GM19240 (cell line): ENCODE data around the gene FZD1.

ENCODE experiments used
- DNase-seq: peaks from one replicate; pipeline ENCODE4 v3.0.0; 2011; ENCODE audit warnings: low spot score; ENCODE audit not compliant: insufficient read length

Gene FZD1

DNA sequence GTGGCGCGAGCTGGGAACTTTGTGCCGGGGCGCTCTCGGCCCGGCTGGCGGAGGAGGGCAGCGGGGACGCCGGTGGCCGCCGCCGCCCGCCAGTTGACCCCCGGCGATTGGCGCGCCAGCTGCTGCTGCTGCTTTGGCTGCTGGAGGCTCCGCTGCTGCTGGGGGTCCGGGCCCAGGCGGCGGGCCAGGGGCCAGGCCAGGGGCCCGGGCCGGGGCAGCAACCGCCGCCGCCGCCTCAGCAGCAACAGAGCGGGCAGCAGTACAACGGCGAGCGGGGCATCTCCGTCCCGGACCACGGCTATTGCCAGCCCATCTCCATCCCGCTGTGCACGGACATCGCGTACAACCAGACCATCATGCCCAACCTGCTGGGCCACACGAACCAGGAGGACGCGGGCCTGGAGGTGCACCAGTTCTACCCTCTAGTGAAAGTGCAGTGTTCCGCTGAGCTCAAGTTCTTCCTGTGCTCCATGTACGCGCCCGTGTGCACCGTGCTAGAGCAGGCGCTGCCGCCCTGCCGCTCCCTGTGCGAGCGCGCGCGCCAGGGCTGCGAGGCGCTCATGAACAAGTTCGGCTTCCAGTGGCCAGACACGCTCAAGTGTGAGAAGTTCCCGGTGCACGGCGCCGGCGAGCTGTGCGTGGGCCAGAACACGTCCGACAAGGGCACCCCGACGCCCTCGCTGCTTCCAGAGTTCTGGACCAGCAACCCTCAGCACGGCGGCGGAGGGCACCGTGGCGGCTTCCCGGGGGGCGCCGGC is 870 bp downstream of the FZD1 start:
- no peak for DNase-seq

DNA sequence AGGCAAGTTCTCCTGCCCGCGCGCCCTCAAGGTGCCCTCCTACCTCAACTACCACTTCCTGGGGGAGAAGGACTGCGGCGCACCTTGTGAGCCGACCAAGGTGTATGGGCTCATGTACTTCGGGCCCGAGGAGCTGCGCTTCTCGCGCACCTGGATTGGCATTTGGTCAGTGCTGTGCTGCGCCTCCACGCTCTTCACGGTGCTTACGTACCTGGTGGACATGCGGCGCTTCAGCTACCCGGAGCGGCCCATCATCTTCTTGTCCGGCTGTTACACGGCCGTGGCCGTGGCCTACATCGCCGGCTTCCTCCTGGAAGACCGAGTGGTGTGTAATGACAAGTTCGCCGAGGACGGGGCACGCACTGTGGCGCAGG is 1.4 kb downstream of the FZD1 start:
- DNase-seq: no peak

DNA sequence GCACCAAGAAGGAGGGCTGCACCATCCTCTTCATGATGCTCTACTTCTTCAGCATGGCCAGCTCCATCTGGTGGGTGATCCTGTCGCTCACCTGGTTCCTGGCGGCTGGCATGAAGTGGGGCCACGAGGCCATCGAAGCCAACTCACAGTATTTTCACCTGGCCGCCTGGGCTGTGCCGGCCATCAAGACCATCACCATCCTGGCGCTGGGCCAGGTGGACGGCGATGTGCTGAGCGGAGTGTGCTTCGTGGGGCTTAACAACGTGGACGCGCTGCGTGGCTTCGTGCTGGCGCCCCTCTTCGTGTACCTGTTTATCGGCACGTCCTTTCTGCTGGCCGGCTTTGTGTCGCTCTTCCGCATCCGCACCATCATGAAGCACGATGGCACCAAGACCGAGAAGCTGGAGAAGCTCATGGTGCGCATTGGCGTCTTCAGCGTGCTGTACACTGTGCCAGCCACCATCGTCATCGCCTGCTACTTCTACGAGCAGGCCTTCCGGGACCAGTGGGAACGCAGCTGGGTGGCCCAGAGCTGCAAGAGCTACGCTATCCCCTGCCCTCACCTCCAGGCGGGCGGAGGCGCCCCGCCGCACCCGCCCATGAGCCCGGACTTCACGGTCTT is 1.9 kb downstream of the FZD1 start:
- no peak for DNase-seq

DNA sequence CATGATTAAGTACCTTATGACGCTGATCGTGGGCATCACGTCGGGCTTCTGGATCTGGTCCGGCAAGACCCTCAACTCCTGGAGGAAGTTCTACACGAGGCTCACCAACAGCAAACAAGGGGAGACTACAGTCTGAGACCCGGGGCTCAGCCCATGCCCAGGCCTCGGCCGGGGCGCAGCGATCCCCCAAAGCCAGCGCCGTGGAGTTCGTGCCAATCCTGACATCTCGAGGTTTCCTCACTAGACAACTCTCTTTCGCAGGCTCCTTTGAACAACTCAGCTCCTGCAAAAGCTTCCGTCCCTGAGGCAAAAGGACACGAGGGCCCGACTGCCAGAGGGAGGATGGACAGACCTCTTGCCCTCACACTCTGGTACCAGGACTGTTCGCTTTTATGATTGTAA is 2.5 kb downstream of the FZD1 start:
- no peak for DNase-seq

DNA sequence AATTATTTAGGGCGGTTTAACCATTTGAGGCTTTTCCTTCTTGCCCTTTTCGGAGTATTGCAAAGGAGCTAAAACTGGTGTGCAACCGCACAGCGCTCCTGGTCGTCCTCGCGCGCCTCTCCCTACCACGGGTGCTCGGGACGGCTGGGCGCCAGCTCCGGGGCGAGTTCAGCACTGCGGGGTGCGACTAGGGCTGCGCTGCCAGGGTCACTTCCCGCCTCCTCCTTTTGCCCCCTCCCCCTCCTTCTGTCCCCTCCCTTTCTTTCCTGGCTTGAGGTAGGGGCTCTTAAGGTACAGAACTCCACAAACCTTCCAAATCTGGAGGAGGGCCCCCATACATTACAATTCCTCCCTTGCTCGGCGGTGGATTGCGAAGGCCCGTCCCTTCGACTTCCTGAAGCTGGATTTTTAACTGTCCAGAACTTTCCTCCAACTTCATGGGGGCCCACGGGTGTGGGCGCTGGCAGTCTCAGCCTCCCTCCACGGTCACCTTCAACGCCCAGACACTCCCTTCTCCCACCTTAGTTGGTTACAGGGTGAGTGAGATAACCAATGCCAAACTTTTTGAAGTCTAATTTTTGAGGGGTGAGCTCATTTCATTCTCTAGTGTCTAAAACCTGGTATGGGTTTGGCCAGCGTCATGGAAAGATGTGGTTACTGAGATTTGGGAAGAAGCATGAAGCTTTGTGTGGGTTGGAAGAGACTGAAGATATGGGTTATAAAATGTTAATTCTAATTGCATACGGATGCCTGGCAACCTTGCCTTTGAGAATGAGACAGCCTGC is 3.1 kb downstream of the FZD1 start:
- DNase-seq: no peak

DNA sequence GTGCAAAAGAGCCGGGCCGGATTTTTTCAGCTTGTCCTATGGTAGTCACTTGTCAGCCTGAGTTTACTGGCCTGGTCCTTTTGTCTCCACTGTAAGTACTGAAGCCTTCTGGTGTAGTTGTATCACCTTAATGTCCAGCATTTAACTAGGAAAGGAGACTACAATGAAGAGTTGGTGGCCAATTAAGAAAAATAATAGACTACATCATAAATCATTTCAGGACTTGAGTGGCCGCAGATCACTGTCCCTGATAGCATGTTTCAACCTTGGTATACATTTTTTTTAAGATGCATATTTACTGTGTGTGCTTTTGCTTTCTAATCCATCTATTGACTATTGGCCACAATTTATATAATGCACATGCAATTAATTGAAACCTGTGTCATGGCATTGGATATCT is 6.1 kb downstream of the FZD1 start:
- DNase-seq: no peak

DNA sequence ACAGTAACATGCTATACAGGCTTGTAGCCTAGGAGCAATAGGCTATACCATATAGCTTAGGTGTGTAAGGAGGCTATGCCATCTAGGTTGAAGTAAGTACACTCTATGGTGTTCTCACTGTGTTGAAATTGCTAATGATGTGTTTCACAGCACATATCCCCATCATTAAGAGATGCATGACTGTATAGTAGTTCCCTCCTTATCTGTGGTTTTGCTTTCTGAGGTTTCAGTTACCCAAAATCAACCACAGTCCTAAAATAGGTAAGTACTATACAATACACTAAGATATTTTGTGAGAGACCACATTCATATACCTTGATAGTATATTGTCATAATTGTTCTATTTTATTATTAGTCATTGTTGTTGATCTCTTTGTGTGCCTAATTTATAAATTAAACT is 12.7 kb downstream of the FZD1 start:
- DNase-seq: no peak

DNA sequence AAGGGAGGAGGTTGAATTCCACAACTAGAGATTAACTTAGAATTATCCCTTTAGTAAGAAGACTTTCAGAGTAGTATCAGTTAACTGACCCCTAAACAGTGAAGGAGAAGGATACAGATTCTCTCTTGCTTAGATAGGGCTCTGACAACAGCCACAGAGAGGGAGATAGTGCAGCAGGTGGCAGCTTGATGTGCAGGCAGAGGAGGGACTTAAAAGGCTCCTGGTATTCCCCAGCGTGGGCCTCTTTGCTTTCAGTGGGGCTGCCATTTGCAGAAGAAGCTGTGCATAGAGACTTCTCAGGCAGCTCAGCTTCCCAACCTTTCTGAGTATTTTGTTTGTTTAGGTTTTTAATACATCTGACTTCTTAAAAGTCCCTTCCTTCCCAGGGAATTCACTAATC is 16.0 kb downstream of the FZD1 start:
- DNase-seq: no peak

DNA sequence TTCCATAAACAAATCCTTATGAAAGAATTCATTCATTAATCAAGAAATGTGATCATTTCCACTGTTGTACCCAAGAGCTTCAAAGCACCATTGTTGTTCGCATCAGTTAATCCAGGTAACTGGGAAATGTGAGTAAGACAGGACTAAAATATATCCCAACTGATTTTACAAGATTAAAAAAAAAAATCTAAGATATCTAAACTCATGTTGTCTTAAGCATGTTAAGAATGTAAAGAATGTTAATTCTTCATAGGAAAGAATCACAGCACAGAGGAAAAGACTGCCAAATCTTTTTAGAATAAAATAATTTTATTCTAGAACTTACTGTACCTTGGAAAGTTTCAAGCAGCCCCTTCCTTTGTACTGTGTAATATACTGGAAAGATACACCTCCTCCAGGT is 16.4 kb downstream of the FZD1 start:
- DNase-seq: no peak

DNA sequence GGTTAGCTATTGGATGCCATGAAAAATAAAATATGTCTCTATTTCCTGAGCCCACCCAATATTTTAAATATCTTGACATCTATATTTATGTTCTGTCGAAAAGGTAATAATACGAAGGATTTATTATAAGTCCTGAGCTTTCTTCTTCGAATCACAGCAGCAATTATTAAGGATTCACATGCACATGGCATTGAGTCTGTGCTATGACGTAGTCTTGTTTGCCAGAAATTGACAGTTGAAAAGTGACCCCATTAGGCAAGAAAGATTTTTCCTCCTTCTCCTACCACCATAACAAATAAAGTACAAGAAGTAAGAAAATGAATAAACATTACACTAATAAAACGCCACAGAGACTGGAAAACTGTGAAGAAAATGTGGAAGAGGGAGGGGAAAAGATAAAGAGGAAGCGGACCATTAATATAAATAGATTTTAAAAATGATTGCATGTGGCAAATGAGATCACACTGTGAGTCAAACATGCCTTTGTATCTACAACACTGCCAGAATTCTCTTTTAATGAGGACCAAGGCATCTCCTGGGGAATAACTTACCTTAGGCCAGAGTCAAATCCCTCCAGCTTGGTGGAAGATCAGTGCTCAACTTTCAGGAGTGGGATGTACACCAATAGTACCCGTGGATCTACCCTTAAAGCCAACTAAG is 21.6 kb downstream of the FZD1 start:
- no peak for DNase-seq

DNA sequence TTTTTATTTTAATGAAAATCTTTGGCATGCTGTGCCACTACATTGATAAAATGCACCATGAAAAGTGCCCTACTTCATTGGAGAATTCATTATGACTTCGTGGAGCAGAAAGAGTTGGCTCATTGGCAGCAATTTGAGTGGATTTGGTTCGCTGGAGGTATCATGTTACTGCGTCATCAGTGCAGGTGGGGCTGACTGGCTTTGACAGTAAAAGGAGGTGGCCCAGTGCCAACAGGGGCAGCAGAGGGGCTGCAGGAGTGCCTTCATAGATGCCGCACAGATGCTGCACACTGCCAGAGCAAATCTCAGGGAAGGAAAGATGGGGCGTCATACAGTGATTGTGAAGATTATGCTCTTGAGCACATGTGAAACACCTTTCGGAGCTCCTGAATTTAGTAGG is 22.2 kb downstream of the FZD1 start:
- no peak for DNase-seq

DNA sequence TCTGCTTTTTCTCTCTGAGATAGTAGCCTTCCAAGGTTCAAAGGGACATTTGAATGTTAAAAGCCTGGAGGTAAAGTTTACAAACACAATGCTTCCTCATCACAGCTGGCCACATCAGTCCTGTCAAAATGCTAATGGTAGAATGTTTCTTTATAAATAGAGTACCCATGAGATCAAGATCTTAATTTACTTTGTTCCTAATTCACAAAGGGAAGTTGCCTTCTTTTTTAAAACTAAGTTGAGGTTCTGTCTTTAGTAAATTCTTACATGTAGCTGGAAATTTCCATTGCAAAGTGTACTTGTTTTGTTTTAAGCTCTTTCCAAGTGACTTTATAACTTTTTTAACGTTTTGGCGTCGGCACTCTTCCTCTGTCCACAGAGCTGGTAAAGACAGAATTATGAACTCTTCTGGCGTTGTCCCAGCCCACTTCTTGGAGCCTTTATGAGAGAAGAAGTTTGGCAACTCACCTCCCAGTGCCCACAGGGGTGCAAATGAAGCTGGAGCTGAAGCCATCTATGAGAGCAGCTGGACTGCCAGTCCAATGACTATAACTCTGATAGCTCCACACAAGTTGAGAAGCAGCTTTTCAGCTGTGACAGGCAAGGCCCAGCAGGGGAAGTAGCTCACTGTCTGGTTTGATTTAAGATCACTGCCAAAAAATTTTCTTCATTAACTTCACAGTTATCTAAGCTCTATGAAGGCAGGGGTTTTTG is 23.3 kb downstream of the FZD1 start:
- DNase-seq: no peak

DNA sequence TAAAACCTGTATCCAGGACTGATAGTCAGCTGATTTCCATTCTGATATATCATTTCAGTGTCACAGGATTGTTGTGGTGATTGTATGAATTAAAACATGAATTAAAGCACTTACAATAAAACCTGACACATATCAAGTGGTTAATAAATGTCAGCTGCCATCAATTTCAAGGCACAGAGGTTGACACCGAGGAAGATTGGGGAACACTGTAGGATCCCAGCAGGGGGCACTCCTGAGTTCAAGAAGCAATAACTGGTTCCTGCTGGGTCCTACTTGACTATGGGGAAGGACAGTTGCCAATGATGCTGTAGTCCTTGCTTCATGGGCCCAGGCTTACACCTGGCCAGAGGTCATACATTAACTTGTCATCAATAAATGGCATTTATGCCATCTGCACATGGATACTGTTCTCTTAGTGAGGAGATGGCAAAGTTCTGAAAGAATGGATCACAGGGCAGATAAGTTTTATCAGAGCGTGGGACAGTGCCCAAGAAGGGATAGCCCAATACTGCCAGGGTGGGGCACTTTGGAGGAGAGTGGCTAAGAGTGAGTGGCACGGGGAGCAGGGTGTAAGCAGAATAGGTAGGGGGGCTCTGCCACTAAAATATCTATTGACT is 24.1 kb downstream of the FZD1 start:
- no peak for DNase-seq

DNA sequence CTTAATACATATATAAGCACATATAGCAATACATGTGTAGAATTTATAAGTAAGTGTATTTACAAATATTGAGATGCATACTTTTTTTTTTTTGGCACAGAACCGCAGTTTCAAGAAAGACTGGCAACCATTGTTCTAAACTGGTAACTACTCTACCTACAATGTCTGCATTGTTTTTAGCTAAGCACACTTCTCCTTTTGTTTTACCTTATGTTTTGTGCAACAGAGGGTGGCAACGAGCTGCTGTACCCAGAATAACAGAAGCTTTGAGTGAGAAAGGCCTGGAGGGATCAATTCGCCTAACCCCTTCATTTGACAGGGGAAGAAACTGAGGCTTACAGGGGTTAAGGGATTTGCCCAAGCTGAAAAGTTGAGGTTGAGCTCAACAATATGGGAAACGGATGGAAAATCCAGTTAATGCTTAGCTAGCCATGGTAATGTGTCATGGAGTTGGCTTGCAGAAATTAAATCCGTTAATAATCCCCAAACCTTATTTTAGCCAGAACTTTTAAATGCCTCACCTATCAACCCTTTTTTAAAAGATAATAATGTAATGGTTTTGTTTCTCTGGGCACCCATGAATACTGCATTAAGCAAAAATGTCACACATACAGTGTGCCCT is 25.5 kb downstream of the FZD1 start:
- DNase-seq: no peak

DNA sequence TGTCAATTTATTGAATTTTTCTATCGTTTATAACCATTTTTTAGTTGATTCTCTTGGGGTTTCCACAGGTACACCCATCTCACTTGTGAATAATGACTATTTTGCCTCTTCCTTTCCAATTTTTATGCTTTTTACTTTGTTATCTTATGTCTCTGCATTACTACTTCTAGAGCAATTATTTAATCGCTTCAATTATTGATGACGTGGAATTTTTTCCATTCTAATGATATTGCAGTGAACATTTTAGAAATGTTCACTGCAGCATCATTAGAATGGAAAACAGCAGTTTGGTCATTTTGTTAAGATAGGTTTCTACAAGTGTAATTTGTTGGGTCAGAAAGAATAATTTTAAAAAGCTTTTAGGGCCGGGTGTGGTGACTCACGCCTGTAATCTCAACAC is 27.1 kb downstream of the FZD1 start:
- DNase-seq: no peak

DNA sequence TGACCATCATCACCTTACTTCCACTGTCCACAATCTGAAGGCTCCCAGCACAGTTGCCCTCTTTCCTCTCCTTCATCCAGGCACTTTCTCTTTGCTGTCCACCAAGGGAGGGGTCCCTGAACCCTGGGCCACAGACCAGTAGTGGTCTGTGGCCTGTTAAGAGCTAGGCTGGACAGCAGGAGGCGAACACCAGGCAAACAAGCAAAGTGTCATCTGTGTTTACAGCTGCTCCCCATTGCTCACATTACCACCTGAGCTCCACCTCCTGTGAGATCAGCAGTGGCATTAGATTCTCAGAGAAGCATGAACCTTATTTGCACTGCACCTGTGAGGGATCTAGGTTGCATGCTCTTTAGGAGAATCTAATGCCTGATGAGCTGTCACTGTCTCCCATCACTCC is 27.7 kb downstream of the FZD1 start:
- no peak for DNase-seq

DNA sequence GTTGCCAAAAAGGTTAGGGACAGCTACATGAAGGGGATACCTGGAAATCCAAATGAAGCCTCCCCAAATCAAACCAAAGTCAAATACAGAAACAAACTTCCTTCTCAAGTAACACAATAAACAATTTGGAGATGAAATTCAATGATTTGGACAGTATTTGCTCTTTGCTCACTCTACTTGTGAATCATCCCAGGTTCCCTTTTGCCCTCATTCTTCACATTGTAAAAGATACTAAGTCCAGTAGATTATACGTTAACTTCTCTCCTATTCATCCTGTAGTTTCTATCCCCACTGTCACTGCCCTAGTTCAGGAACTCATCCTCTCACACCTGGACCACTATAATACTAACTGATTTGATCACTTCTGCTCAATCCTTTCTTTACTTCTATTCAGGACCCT is 28.3 kb downstream of the FZD1 start:
- DNase-seq: no peak

DNA sequence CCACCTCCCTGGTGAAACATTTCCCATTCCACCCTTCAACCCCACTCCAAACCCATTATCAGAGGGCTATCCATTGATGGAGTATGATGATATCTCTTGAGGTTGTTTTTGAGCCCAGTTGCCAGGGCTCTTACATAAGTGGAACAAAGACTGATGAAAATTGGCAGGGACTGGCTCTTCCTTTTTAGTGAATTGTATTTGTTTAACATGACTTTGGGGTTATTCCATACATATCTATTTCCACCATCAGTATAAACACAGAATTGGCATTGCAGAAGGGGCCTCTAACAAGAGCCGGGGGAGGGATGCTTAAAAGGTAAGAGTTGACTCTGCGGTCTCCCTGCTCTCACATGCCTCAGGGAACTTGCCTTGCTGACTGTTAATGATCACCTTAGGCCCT is 28.9 kb downstream of the FZD1 start:
- no peak for DNase-seq

DNA sequence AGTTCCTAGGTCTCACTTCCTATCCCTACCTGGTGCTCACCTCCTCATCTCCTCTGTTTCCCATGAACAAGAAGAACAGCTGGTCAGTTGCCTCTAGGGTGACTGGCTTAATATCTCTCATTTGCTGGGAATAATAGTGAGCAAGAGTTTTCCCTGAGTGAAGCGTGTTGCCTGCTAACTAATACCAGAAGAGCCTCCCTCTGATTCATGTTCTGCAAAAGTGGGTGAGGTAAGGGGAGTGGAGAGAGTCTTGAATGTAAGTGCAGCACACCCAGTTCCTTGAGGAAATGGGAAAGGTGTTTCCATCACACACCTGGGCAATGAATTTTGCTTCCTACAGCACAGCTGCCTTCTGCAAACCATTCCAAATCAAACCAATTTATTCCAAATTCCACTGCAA is 29.6 kb downstream of the FZD1 start:
- DNase-seq: no peak

DNA sequence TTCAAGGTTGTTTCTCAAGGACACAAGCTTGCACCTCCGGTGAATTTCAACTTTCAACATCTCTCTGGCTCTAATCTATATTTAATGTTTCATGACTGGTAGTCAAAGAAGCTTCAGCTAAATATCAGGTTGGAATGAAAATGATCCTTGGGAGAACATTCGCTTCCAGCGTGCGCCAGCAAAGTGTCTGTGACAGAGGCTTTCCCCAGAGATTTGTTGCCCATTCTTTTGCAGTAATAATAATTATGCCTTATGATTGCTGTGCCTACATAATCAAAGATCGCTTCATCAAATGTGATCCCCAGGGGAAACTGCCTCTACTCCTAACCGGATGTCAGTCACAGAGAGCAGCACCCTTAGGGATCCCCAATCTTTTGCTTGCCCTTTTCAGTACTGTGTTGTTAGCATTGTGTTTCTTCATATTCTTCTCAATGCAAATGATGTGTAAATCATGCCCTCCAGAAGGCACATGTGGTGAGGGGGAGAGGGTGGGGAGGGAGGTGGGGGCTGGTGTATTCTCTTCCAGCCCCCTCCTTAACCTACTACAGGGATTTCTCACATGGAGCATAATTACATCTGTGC is 30.5 kb downstream of the FZD1 start:
- no peak for DNase-seq
